HG03520 (cell line): ENCODE results near the gene ELL.
"Not testable (repeated sequence)": the region's sequence is repeated elsewhere in the genome, so short reads cannot be mapped to it uniquely, and the experiment has no call there.

Experiments
- ATAC-seq: cut with Tn5 transposase; IDR thresholded peaks from one replicate; pipeline ENCODE4 v1.9.1; 2021; ENCODE audit warnings: mild to moderate bottlenecking, moderate library complexity; ENCODE audit not compliant: unreplicated experiment

The ELL gene

DNA sequence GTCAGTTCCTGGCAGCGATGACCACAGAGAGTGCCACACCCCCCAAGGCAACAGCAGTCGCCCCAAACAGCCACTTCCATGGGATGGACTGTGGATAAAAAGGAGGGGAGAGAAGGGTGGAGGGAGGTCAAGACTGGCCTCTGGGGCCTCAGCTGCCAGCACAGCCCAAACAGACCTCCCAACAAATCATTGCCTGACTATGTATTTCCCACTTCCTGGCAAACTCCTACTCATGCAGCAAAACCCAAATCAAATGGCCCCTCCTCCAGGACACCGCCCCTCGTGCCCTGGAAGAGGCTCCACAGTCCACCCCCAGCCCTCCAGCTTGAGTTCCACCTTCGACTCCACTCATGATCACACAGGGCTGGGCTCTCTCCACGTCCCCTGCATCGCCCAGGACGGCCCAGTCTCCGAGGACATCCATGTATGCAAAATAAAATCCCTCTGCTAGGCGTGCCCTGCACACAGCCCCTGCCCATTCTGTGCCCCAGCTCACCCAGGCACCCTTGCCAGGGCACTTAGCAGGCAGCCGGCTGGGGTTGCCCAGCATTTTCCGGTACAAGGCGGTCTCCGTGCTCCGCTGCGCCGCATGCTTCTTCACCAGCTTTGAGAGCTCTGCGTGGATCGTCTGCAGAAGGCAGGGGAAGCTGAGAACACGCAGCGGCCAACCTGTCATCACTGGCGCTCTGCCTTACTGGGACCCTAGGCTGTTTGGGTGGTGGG lies 10.5 kb upstream of the ELL start:
- ATAC-seq: no peak

DNA sequence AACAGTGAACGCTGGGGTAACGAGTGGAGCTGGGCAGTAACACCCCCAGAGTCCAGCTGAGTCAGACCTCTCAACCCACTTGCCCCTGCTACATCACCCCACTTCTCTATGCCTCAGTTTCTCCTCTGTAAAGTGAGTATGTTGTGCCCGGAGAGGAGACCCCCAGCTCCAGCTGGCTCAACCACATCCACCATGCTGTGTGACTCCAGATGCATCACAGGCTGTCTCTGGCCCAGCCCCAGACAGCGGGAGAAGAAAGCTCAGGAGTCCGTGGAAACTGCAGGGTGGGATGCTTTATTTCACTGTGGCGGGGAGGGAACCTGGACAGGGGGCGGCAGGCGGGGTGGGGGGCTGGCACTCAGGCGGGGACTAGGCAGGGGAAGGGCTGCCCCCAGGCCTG lies 9.6 kb upstream of the ELL start:
- ATAC-seq: no peak

DNA sequence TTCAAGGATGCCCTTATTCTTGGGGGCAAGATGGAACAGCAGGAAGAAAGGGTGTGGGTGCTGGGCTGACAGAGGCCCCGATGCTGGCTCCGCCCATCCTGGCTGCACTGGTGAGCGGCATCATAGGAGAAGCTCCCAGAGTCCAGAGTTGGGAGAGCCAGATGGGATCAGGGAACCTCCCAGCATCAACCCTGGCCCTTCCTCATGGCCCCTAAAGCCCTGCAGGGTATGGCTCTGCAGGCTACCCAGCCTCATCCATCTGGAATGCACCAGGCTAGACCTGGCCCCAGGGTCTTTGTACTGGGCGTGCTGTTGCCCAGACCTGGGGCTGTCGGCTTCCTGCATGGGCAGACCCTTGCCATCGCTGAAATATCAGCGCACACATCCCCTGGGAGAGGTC lies 7.9 kb upstream of the ELL start:
- ATAC-seq: no peak

DNA sequence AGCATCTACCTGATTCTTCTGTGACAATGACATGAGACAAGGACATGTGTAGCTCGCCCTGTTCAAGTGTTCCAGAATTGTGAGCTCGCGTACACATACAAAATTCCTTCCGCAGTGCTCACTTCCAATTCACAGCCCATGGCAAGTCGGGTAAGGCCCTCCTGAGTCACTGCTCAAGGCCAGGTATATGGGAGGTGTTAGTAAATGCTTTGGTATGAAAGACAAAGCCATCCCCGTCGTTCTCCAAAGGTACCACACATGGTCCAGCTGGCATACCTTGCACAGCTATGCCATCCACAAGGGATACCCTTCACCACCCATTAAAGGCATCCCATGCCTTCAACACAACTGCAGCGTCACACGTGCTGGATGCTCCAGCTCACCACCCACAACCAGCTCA lies 4.4 kb upstream of the ELL start:
- no peak for ATAC-seq

DNA sequence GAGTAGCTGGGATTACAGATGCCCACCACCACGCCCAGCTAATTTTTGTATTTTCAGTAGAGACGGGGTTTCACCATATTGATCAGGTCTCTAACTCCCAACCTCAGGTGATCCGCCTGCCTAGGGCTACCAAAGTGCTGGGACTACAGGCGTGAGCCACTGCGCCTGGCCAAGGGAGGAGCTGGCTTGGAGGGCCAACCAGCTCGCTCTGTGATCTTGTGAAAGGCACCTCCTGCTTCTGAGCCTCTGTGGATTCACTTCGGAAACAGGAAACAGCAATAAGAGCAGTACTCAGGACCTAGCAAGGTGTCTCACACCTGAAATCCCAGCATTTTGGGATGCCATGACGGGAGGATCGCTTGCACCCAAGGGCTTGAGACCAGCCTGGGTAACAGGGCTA lies 2.0 kb upstream of the ELL start:
- ATAC-seq: no peak

DNA sequence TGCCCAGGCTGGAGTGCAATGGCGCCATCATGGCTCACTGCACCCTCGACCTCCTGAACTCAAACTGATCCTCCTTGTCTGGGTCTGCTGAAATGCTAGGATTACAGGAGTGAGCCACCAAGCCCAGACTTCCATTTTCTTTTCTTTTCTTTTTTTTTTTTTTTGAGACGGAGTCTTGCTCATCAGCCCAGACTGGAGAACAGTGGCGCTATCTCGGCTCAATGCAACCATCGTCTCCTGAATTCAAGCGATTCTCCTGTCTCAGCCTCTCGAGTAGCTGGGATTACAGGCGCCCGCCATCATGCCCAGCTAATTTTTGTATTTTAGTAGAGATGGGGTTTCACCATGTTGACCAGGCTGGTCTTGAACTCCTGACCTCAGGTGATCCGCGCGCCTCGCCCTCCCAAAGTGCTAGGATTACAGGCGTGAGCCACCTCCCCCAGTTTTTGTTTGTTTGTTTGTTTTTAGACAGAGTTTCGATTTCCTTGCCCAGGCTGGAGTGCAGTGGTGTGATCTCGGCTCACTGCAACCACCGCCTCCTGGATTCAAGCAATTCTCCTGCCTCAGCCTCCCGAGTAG lies 1.1 kb upstream of the ELL start:
- not testable (repeated sequence) for ATAC-seq

DNA sequence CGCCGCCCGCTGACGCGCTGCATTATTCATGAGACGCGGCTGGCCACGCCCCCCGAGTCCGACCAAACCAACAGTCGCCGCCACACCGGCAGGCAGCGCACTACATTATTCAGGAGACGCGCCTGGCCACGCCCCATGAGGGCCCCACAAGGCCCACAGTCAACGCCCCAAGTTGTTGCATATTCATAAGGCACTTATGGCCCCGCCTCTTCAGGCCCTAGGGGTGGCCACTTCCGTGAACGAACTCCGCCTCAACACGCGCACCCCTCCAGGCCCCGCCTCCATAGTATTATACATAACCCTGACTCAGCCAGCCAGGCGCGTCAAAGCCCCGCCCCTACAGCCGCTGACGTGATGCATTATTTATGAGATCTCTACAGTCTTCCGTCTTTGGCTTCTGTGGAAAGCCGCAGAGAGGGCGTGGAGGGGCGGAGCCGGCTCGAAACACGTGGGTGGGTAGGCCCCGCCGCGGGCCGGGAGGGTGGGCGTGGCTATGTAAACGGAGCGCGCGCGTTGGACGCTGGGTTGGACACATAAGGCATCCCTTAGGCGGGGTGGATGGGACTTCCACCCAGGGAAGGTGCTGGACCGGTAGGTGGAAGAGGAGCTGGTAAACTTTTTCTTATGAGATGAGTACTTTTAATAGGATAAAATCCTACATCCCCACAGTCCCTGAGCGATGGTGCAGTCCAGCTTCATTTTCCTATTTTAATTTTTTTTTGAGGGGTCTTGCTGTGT lies 423 bp upstream of the ELL start:
- ATAC-seq: peak; percentile 80

DNA sequence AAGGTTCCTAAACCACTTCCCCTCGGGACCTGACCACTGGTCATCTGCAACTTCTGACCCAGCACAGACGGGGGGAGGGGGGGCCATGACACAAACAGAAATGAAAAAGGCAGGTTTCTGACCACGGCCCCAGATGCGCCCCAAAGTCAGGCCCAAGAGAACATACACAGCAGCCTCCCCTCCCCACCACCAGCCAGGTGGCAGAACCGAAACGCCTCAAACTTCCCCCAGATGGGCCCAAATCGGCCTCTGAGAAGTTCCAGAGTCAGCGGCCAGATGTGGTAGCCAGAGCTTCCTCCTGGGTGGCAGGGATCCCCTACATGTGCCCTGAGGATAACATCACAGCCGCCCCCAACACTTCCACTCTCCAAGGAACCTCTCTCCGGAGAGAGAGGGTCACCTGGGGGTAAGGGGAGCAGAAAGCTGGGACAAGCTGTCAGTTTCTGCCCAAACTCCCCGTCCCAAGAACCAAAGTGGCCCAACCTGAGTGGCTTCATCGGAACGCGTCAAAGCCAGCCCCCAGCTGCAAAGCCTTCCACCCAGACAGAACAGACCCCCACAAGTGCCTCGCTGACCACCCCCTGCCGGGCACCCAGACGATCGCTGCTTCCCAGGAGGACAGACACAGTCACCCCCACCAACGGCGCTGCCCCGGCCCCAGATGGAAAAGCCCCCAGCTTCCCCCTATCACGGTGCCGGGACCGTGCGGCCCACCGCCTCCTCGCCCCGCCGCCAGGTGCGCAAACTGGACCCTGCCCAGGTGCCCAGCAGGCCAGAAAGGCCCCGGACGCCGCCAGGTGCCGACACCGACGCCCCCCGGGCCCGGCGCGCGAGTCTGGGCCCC lies 800 bp downstream of the ELL start:
- ATAC-seq: no peak

DNA sequence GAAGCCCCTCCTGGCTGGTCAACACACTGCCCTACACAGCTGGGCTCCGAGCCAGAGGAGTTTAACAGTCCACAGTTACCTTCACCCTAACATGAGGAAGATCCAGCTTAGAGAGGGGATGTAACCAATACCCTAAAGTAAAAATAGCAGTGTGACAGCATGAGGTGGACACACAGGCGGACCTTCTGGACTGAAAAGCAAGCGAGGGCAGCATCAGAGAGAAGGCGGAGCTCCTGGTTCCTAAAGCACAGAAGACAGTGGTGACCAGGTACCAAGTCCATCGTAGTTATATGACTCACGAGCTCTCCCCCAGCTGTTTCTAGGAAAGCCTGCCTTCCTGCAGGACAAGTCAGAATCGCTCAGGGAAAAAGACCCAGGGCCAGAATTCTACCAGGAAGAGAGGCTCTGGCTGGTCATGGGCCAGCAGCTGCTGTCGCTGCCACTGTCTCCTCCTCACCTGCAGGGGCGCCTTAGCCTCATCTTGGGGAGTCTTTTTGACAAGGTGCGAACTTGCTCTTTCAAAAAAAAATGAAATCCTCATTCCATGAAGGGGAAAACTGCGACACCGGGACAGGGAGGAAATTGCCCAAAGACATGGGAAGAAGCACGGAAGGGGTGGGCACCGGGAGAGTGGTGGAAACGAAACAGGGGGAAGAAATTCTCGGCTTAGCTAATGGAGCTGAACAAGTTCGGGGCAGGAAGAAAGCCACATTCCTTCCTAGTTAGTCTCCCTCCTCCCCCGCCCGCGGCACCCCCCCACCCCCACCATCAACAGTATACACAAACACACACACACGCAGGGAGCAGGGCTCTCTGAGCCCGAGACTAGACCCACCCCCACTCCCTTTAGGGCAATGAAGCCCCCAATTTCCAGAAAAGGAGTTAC lies 1.7 kb downstream of the ELL start:
- no peak for ATAC-seq

DNA sequence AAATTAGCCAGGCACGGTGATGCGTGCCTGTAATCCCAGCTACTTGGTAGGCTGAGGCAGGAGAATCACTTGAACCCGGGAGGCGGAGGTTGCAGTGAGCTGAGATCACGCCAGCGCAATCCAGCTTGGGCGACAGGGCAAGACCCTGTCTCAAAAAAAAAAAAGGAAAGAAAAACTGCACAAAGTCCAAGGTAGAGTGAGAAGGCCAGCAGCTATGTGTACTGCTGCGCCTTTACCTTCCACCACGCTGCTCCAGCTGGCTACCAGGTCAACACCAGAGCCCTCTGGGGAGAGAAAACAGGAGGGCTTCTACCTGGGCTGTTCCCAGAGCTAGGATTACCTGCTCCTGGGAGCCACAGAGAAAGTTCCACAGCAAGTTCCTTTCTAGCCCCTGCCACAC lies 3.2 kb downstream of the ELL start:
- no peak for ATAC-seq

DNA sequence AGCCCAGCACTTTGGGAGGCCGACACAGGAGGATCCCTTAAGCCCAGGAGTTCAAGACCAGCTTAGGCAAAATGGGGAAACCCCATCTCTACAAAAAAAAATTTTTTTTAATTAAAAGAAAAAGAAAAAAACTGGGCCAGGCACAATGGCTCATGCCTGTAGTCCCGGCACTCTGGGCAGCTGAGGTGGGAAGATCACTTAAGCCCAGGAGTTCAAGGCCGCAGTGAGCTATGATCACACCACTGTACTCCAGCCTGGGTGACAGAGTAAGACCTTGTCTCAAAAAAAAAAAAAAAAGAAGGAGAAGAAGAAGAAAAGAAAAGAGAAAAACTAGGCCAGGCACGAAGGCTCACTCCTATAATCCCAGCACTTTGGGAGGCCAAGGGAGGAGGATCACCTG lies 4.3 kb downstream of the ELL start:
- no peak for ATAC-seq

DNA sequence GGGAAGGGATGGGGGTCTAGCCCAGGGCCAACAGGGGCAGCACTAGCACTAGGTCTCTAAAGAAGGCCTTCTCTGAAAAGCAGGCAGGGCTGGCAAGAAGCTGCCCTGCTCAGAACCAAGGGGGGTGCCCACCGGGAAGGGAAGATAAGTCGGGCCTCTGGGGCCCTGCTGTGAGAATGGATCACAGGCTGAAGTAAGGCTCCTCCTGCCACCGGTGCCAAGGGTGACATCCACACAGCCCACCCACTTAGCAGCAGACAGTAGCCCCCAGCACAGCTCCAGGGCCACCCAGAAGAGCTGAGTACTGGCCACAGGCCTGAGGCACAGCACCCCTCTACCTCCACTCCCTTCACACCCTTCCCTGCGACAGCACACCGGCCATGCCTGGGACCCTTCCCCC lies 5.9 kb downstream of the ELL start:
- ATAC-seq: no peak

DNA sequence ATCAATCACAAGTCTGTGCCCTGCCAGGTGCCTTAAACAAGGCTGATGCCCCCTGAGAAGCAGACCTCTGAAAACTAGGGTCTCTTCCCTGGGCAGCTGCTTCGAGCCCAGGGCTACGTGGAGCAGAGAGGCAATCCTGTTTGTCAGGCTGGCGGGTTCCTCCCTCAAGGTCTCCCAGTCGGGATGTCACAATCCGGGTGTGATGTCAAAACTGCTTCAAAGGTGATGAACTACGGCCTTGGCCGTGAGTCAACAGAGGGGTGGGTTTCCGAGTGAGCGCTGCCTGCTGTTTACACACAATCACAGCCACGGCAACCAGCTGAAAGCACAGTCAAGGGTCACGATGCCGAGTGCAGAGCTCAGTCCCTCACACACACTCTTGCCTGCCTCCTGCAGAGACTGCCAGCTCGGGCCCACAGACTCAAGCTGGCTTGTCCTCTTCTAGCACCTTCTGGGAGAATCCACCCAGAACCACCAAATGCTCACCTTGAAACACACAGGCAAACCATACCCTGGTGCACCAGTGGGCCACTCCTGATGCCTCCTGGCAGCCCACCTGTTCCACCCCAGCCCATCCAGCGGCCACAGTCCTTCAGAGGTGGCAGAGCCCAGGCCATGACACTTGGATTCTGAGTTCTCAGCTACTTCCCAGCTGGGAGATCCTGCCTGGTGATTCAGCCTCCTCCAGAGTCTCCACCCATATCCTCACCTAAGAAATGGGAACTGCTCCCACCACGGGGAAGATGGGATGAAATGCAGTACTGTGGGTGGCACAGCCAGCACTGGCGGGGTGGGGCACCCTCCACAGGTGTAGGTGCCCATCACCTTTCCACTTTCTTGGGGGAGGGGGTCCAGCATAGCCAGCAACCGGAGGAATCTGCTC lies 6.8 kb downstream of the ELL start:
- no peak for ATAC-seq

DNA sequence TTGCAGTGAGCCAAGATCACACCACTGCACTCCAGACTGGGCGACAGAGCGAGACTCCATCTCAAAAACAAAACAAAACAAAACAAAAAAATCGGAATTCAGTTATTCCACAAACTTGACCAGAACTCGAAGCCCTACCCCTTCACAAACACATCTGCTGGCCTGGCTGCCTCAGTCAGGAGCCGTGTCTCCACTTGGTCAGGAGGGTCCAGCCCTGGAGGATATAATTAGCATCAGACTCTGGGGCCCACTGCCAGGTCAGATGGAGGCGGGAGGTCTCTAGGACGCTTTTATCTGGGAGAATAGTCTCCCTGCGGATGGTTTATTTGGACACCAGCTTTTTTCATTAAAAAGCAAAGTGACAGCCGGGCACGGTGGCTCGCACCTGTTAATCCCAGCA lies 8.0 kb downstream of the ELL start:
- ATAC-seq: no peak

DNA sequence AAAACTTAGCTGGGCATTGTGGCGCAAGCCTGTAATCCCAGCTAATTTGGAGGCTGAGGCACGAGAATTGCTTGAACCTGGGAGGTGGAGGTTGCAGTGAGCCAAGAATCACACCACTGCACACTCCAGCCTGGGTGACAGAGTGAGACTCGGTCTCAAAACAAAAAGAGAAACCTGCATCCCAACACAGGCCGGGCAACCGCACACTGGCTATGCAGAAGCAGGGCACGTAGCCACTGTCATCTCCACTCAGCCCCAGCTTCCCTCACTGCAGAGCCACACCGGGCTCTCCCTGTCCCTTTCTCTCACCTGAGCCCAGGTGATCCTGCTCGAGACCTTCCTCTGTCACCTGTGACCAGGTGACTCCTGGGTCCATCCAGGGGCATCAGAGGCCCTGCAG lies 11.7 kb downstream of the ELL start:
- no peak for ATAC-seq

DNA sequence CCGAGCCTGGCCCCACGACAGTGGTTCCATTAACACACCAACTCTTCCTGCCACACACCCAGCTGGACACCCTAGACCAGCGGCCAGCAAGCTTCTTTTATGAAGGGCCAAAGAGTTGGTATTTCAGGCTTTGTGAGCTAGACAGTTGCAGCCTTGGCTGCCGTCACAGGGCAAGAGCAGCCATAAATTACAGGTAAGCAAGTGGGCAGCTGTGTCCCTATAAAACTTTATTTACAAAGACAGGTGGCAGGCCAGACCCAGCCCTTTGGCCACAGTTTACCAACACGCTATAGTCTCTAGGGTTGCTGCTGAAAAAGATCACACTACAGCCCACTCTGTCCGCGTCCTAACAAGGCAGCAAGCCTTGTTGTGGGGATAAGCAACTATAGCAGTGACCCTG lies 13.3 kb downstream of the ELL start:
- no peak for ATAC-seq

DNA sequence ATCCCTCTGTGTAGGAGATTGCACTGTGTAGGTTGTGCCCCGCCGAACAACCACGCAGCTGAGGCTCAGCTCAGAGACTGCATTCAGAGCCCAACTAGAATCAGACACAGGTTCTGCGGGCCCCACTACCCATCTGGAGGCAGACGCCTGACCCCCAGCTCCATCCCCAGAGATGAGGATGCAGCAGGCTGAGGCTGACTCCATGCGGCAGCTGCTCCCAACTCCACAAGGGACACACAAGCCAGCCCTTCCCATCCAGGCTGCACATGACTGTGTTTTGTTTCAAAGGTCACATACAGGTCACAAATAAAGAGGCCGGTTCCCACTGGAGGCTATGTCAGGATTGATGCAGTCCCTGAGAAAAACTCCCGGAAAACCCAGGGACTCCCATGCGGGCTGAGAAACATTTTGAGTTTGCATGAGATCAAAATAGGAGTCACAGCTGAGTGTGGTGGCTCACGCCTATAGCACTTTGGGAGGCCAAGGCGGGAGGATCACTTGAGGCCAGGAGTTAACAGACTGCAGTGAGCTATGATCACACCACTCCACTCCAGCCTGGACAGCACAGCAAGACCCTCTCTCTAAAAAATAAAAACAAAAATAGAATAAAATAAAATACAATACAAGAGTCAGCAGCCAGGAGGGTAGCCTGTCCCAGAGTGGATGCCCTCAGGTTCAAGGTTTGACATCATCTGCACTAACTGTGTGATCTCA lies 14.0 kb downstream of the ELL start:
- no peak for ATAC-seq

DNA sequence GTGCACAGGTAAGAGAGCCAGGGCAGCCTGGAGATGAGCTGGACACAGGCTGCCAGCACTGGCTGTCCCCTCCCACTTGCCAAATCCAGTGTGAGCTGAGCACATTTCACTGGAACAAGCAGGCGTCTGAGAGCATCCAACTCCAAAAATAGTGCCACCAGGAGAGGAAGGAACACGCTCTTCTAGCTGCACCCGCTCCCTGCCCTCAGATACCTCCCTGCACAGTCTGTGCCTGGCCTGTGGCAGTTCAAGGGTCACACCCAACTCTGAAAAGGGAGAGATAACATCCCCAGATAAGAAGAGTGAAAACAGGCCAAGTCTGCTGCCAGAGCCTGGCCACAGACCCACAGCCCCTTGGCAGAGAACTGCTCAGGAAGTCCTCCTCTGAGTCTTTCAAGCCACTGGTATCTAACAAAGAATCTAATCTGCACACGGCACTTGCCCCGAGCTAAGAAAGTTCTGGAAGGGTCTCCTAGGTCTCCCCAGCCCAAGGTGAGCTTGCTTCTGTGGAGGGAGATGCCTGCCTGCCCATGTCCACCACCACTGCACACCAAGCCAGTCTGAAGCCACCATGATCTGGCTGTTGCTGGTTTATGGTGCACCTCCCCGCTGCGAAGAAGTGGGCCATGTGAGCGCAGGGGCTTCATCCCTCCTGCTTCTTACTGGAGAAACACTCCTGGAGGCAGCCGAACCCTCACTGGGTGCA lies 14.7 kb downstream of the ELL start:
- no peak for ATAC-seq
